Psoas muscle (tissue), 8 donors: ENCODE data around the gene IFI6. TPM values are rescaled to one million over a fixed set of nuclear protein-coding genes. Genes with fewer than 3 reads are reported as not detected.

Experiments
- ATAC-seq, 4 donors: fragments of 200-7000 bp; cut with Tn5 transposase; one replicate each; pipeline ENCODE4 v1.9.1; 2020; ENCODE audit warnings: moderate library complexity in 3 of 4, mild to moderate bottlenecking in 2 of 4
- DNase-seq, 2 donors: peaks; one replicate each; pipeline ENCODE4 v3.0.0-alpha.2; 2020
- H3K27ac ChIP-seq: fragments of 200-600 bp; one replicate; pipeline ENCODE4 v1.8.0; 2022
- H3K27me3 ChIP-seq, 3 donors: fragments of 200-600 bp in 1 of 3; one replicate each; pipeline versions ENCODE4 v1.6.1 to v1.8.0; 2013 to 2022; ENCODE audit warnings: low read length in 2 of 3, mild to moderate bottlenecking in 2 of 3, moderate library complexity in 1 of 3; ENCODE audit not compliant: insufficient read depth in 3 of 3
- H3K36me3 ChIP-seq, 2 donors: fragments of 200-600 bp in 1 of 2; one replicate each; pipeline versions ENCODE4 v1.6.1 to v1.8.0; 2013 to 2022; ENCODE audit warnings: low read depth in 1 of 2, mild to moderate bottlenecking in 1 of 2, moderate library complexity in 1 of 2; ENCODE audit not compliant: insufficient read depth in 1 of 2
- H3K4me1 ChIP-seq: fragments of 200-600 bp; one replicate; pipeline ENCODE4 v1.8.0; 2022
- H3K4me3 ChIP-seq: fragments of 200-600 bp; one replicate; pipeline ENCODE4 v1.8.0; 2022; ENCODE audit warnings: mild to moderate bottlenecking
- H3K9me3 ChIP-seq: fragments of 200-600 bp; one replicate; pipeline ENCODE4 v1.8.0; 2022
- CTCF ChIP-seq: fragments of 200-600 bp; IDR thresholded peaks from one replicate; pipeline ENCODE4 v1.8.0; 2022; ENCODE audit warnings: antibody characterized with exemption
- WGBS, 3 donors: extraction: QIAGEN DNeasy Blood & Tissue Kit; methylation state at CpG; one replicate each; pipeline versions ENCODE4 v1.1.6 to v1.1.7; 2013; 5-methylcytosine and 5-hydroxymethylcytosine counted together
- intact Hi-C, 2 donors: fragments of 100-400 bp; cut with DNase I; formaldehyde crosslinking; loops; one replicate each; pipeline versions ENCODE4 v1.11.0 to v1.14.2; 2022
- polyA plus RNA-seq, 3 donors: library from polyadenylated mRNA; stranded (reverse); fragments of 200-250 nt; gene quantifications; one replicate each; pipeline ENCODE4 v1.2.3, GENCODE V29; 2013
- total RNA-seq, 4 donors: library from RNA; stranded (reverse); fragmentation: NEBNext Ultra II Directional in 2 of 4; extraction: Animal tissue kit (Norgen Biotek cat#: 25700) in 2 of 4; gene quantifications; one replicate each; pipeline versions ENCODE4 v1.2.1 to v1.2.4, GENCODE V29; 2021 to 2023
- donor health status: healthy with polysubstance abuse.
- donor health status: DM: no; HTN: no; CAD: no; lungs with moderate emphysema.
- donor health status: Bipolar disorder and iron deficiency.
- donor health status: healthy.
- donor health status: DM: yes; HTN: yes; CAD: no.
- donor health status: DM: no; HTN: no; CAD: no.
- donor health status: DM: no; HTN: no; CAD: no.
- donor health status: DM: yes; HTN: yes; CAD: no.

The IFI6 gene
- total and polyA plus RNA-seq, 7 donors: 7.8 to 25.8 (median 18.6) TPM

DNA sequence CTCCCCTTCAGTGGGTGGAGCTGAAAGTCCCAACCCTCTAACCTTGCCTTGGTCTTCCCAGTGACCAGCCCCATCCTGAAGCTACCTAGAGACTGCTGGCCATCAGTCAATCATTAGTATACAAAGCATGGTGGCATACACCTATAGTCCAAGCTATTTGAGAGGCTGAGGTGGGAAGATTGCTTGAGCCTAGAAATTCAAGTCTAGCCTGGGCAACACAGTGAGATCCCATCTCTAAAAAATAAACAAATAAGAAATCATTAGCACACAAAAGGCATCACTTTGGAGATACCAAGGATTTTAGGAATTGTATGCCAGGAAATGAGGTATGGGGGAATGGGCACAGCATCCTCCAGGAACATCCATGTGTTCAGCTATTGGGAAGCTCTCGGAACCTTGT, 4.4 kb upstream of the IFI6 start:
- no peak for TF ChIP-seq CTCF
- WGBS, 3 donors: 94 to 100% (median 100%) methylated on average over 1 of the region's 1 CpG
- intact Hi-C loops: loop anchor here in 1 of 2 donors (10.0 kb wide), 1 partner anchor 48 kb away; the partner anchor contains the start of gene FAM76A

DNA sequence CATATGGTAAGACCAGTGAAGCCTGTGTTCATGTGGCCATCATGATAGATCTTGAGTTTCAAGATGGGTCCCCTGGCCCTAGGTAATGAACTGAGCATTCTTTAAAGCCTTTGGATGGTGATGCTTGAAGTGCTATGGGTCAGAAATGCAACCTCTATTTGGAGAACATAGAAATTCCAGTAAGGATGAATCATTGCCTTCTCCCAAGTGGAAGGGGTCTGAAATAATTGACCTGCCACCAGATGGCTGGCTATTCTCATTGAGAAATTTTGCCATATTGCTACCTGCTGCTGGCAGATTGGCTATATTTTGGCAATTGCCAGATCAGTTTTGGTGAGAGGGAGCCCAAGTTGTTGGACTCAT, 739 bp upstream of the IFI6 start:
- no peak for ATAC-seq
- DNase-seq: no peak
- no peaks in the 10 kb centered on the region for H3K9me3 ChIP-seq
- peak overlapping the region; percentile 77 for H3K27ac ChIP-seq
- TF ChIP-seq CTCF: no peak
- H3K36me3 ChIP-seq: no peaks in the 10 kb centered on the region
- H3K27me3 ChIP-seq: no peaks in the 10 kb centered on the region
- H3K4me3 ChIP-seq: peak overlapping the region; percentile 73
- H3K4me1 ChIP-seq: peaks cover 13% of the 10 kb centered on the region
- intact Hi-C loops: loop anchor here (5.0 to 10.0 kb wide), 2 partner anchors 50 to 52 kb away; partner anchors contain the start of gene FAM76A (in 1 of the 2)

More for the DNA sequence above, 4.4 kb upstream of the IFI6 start:
- peaks cover 5% of the 10 kb centered on the region for H3K9me3 ChIP-seq
- ATAC-seq: no peak
- no peak overlapping the region for H3K27ac ChIP-seq
- no peaks in the 10 kb centered on the region for H3K36me3 ChIP-seq
- peaks cover 8% of the 10 kb centered on the region for H3K4me1 ChIP-seq
- no peaks in the 10 kb centered on the region for H3K27me3 ChIP-seq
- DNase-seq: no peak
- no peak overlapping the region for H3K4me3 ChIP-seq

GRCh38 chr1:27669876-27670275, 2.1 kb downstream of the IFI6 start:
- no peaks in the 10 kb centered on the region for H3K27me3 ChIP-seq
- WGBS, 3 donors: 69 to 76% (median 69%) methylated on average over 4 of the region's 4 CpGs
- TF ChIP-seq CTCF: no peak
- ATAC-seq (no peak), DNase-seq (no peak)
- intact Hi-C loops: loop anchor here (2.0 to 10.0 kb wide), 4 partner anchors 52 to 311 kb away; partner anchors contain the start of genes FAM76A (in 1 of the 2) and GPR3 (in 1 of the 2)
- H3K27ac ChIP-seq: no peak overlapping the region
- H3K36me3 ChIP-seq: peaks cover 0 to 3% of the 10 kb centered on the region in 2 donors
- no peaks in the 10 kb centered on the region for H3K9me3 ChIP-seq
- H3K4me1 ChIP-seq: peaks cover 13% of the 10 kb centered on the region
- no peak overlapping the region for H3K4me3 ChIP-seq

GRCh38 chr1:27668808-27669723, 2.9 kb downstream of the IFI6 start:
- peak overlapping the region; percentile 65 for H3K4me3 ChIP-seq
- no peaks in the 10 kb centered on the region for H3K27me3 ChIP-seq
- 13 to 14% (median 13%) methylated on average over 36 of the region's 36 CpGs for WGBS, 3 donors
- peak overlapping the region; percentile 38 for H3K27ac ChIP-seq
- peak; percentile 84 for TF ChIP-seq CTCF
- DNase-seq: peak; percentile 81 to 87
- H3K36me3 ChIP-seq: peaks cover 0 to 3% of the 10 kb centered on the region in 2 donors
- H3K4me1 ChIP-seq: peaks cover 13% of the 10 kb centered on the region
- ATAC-seq: peak; percentile 49 to 64 (median 54)
- no peaks in the 10 kb centered on the region for H3K9me3 ChIP-seq
- intact Hi-C loops: loop anchor here (2.0 to 5.0 kb wide), 2 partner anchors 277 to 312 kb away; partner anchors contain the start of gene GPR3 (in 1 of the 2)
